H9 (cell line): Measurements from ENCODE around the gene PITPNB. TPM values are rescaled to one million over a fixed set of nuclear protein-coding genes. Genes with fewer than 3 reads are reported as not detected.

Experiments used
- DNase-seq: peaks from one replicate; pipeline ENCODE4 v3.0.0-alpha.2; 2017
- H2AFZ ChIP-seq: one replicate; pipeline ENCODE4 v1.6.1; 2013; ENCODE audit warnings: mild to moderate bottlenecking, low read length, control low read depth, moderate library complexity
- H2AK5ac ChIP-seq: 2 replicates; pipeline ENCODE4 v1.6.1; 2013; ENCODE audit warnings: low read length, control low read depth, mixed read lengths; ENCODE audit not compliant: insufficient read length
- H2BK120ac ChIP-seq: one replicate; pipeline ENCODE4 v1.6.1; 2013; ENCODE audit warnings: low read depth, mild to moderate bottlenecking, low read length, control low read depth, inconsistent platforms; ENCODE audit not compliant: poor library complexity, severe bottlenecking
- H2BK12ac ChIP-seq: 2 replicates; pipeline ENCODE4 v1.6.1; 2013; ENCODE audit warnings: low read length, control low read depth, mixed read lengths, low read depth; ENCODE audit not compliant: insufficient read length
- H2BK15ac ChIP-seq: 2 replicates; pipeline ENCODE4 v1.6.1; 2013; ENCODE audit warnings: low read depth, low read length, control low read depth
- H2BK20ac ChIP-seq: one replicate; pipeline ENCODE4 v1.6.1; 2013; ENCODE audit warnings: low read depth, mild to moderate bottlenecking, low read length, control low read depth, inconsistent platforms; ENCODE audit not compliant: poor library complexity, severe bottlenecking
- H2BK5ac ChIP-seq: 2 replicates; pipeline ENCODE4 v1.6.1; 2013; ENCODE audit warnings: low read length, control low read depth, mixed read lengths; ENCODE audit not compliant: insufficient read length
- H3K14ac ChIP-seq: 2 replicates; pipeline ENCODE4 v1.6.1; 2013; ENCODE audit warnings: low read length, control low read depth; ENCODE audit not compliant: insufficient read depth
- H3K18ac ChIP-seq: 2 replicates; pipeline ENCODE4 v1.6.1; 2013; ENCODE audit warnings: low read depth, mild to moderate bottlenecking, mixed read lengths, low read length, control low read depth; ENCODE audit not compliant: insufficient read length
- H3K23ac ChIP-seq: 2 replicates; pipeline ENCODE4 v1.6.1; 2013; ENCODE audit warnings: low read length, control low read depth, mixed read lengths, low read depth; ENCODE audit not compliant: insufficient read length
- H3K23me2 ChIP-seq: 2 replicates; pipeline ENCODE4 v1.6.1; 2013; ENCODE audit warnings: low read depth, mild to moderate bottlenecking, mixed read lengths, low read length, control low read depth; ENCODE audit not compliant: insufficient read length, poor library complexity, severe bottlenecking
- H3K27ac ChIP-seq: 2 replicates; pipeline ENCODE4 v1.5.1; 2013; ENCODE audit warnings: low read length, control low read depth, mixed read lengths, low read depth; ENCODE audit not compliant: insufficient read length
- H3K27me3 ChIP-seq: 2 replicates; pipeline ENCODE4 v1.6.1; 2013; ENCODE audit warnings: low read length, control low read depth, inconsistent platforms; ENCODE audit not compliant: insufficient read depth
- H3K4ac ChIP-seq: 2 replicates; pipeline ENCODE4 v1.6.1; 2013; ENCODE audit warnings: low read depth, mild to moderate bottlenecking, control low read depth, inconsistent platforms, low read length, moderate library complexity
- H3K4me1 ChIP-seq: 2 replicates; pipeline ENCODE4 v1.6.1; 2013; ENCODE audit warnings: low read length, control low read depth, inconsistent platforms; ENCODE audit not compliant: insufficient read depth
- H3K4me2 ChIP-seq: 2 replicates; pipeline ENCODE4 v1.6.1; 2013; ENCODE audit warnings: low read length, control low read depth, mixed read lengths; ENCODE audit not compliant: insufficient read length, insufficient read depth
- H3K56ac ChIP-seq: 2 replicates; pipeline ENCODE4 v1.6.1; 2013; ENCODE audit warnings: low read depth, mild to moderate bottlenecking, mixed read lengths, low read length, control low read depth; ENCODE audit not compliant: insufficient read length
- H3K79me1 ChIP-seq: 2 replicates; pipeline ENCODE4 v1.6.1; 2013; ENCODE audit warnings: low read depth, mild to moderate bottlenecking, moderate library complexity, low read length, control low read depth, inconsistent platforms; ENCODE audit not compliant: insufficient read depth, poor library complexity, severe bottlenecking
- H3K79me2 ChIP-seq: 2 replicates; pipeline ENCODE4 v1.6.1; 2013; ENCODE audit warnings: low read length, control low read depth, inconsistent platforms; ENCODE audit not compliant: insufficient read depth
- H3K9ac ChIP-seq: 2 replicates; pipeline ENCODE4 v1.6.1; 2013; ENCODE audit warnings: low read length, control low read depth, mixed read lengths; ENCODE audit not compliant: insufficient read length; ENCODE audit errors: extremely low read depth
- H3K9me3 ChIP-seq: one replicate; pipeline ENCODE4 v1.6.1; 2013; ENCODE audit warnings: low read depth, low read length, inconsistent platforms; ENCODE audit not compliant: control insufficient read depth
- H3T11ph ChIP-seq: one replicate; pipeline ENCODE4 v1.6.1; 2013; ENCODE audit warnings: mild to moderate bottlenecking, low read length, control low read depth, inconsistent platforms
- H4K20me1 ChIP-seq: one replicate; pipeline ENCODE4 v1.6.1; 2013; ENCODE audit not compliant: control insufficient read depth, insufficient read length, insufficient read depth
- H4K5ac ChIP-seq: 2 replicates; pipeline ENCODE4 v1.6.1; 2013; ENCODE audit warnings: low read depth, mild to moderate bottlenecking, mixed read lengths, low read length, control low read depth; ENCODE audit not compliant: insufficient read length
- H4K8ac ChIP-seq: replicated peaks from 2 replicates; pipeline ENCODE4 v1.6.1; 2013; ENCODE audit warnings: low read length, control low read depth, mixed read lengths, low read depth; ENCODE audit not compliant: insufficient read length
- H4K91ac ChIP-seq: 2 replicates; pipeline ENCODE4 v1.6.1; 2013; ENCODE audit warnings: low read depth, mild to moderate bottlenecking, moderate library complexity, mixed read lengths, low read length, control low read depth; ENCODE audit not compliant: insufficient read length
- H3K27ac Mint-ChIP-seq, 3 experiments: 2 replicates in 2 of 3; 3 replicates in 1 of 3; pipeline ENCODE4 v1.8.0; 2020 to 2021; ENCODE audit warnings: mixed read lengths in 3 of 3, mild to moderate bottlenecking in 1 of 3, moderate library complexity in 1 of 3
- H3K27me3 Mint-ChIP-seq: 2 replicates; pipeline ENCODE4 v1.8.0; 2021; ENCODE audit warnings: low read depth, mild to moderate bottlenecking, moderate library complexity, mixed read lengths
- H3K36me3 Mint-ChIP-seq, 3 experiments: 2 replicates in 2 of 3; 3 replicates in 1 of 3; pipeline ENCODE4 v1.8.0; 2020 to 2021; ENCODE audit warnings: low read depth in 3 of 3, mixed read lengths in 3 of 3; ENCODE audit not compliant: insufficient read depth in 1 of 3
- H3K4me1 Mint-ChIP-seq, 2 experiments: 2 replicates each; pipeline ENCODE4 v1.8.0; 2020; ENCODE audit warnings: mixed read lengths in 2 of 2
- H3K4me3 Mint-ChIP-seq, 2 experiments: 2 replicates in 1 of 2; 3 replicates in 1 of 2; pipeline ENCODE4 v1.8.0; 2020 to 2021; ENCODE audit warnings: mild to moderate bottlenecking in 2 of 2, mixed read lengths in 2 of 2, moderate library complexity in 1 of 2
- H3K9me3 Mint-ChIP-seq, 2 experiments: 2 replicates in 1 of 2; 3 replicates in 1 of 2; pipeline ENCODE4 v1.8.0; 2020; ENCODE audit warnings: mild to moderate bottlenecking in 2 of 2, mixed read lengths in 2 of 2, moderate library complexity in 1 of 2
- CTCF ChIP-seq: fragments of 200-600 bp; sonication (generic); conservative IDR thresholded peaks from 3 replicates; pipeline ENCODE4 v1.8.0; 2021; ENCODE audit warnings: antibody characterized with exemption, mild to moderate bottlenecking
- WGBS: extraction: QIAGEN DNeasy Blood & Tissue Kit; methylation state at CpG from one replicate; pipeline ENCODE4 v1.1.7; 2013; ENCODE audit warnings: missing lambda C conversion rate, low lambda C conversion rate, mixed read lengths; ENCODE audit not compliant: insufficient read length; ENCODE audit errors: extremely low coverage; 5-methylcytosine and 5-hydroxymethylcytosine counted together
- total RNA-seq: library from RNA; stranded (reverse); gene quantifications from 2 replicates; pipeline ENCODE4 v1.2.1, GENCODE V29; 2021

The PITPNB gene
- total RNA-seq, 1 experiment from 2014 or later = 106 TPM

GRCh38 chr22:27853424-27853823 is 65.6 kb downstream of the PITPNB start:
- peaks cover 18 to 73% (median 56%) of the 10 kb centered on the region in 3 experiments; a peak in 6 of 7 replicates for H3K36me3 Mint-ChIP-seq
- DNase-seq = no peak
- H3K4me1 Mint-ChIP-seq = peaks cover 34 to 35% of the 10 kb centered on the region in 2 experiments
- no peaks in the 10 kb centered on the region for H3K23me2 ChIP-seq
- no peak overlapping the region for H2BK12ac ChIP-seq
- no peak overlapping the region for H3T11ph ChIP-seq
- no peaks in the 10 kb centered on the region for H3K9me3 ChIP-seq
- no peak overlapping the region for H2BK20ac ChIP-seq
- H2AFZ ChIP-seq = no peak overlapping the region
- no peak overlapping the region for H2BK5ac ChIP-seq
- no peak overlapping the region for H3K18ac ChIP-seq
- no peak overlapping the region for H3K23ac ChIP-seq
- no peak overlapping the region for H4K5ac ChIP-seq
- H2AK5ac ChIP-seq = no peak overlapping the region
- no peak overlapping the region for H2BK120ac ChIP-seq
- no peak overlapping the region for H4K8ac ChIP-seq
- H3K9me3 Mint-ChIP-seq = no peaks in the 10 kb centered on the region
- no peak for TF ChIP-seq CTCF
- H3K9ac ChIP-seq = no peak overlapping the region
- H3K4me3 Mint-ChIP-seq = no peak overlapping the region
- no peaks in the 10 kb centered on the region for H3K79me1 ChIP-seq
- no peaks in the 10 kb centered on the region for H3K27me3 Mint-ChIP-seq
- H3K56ac ChIP-seq = no peak overlapping the region
- WGBS = no CpG with 5 or more reads among the region's 6 CpGs
- no peak overlapping the region for H3K4me2 ChIP-seq
- H3K14ac ChIP-seq = no peak overlapping the region
- H3K4me1 ChIP-seq = peaks cover 24% of the 10 kb centered on the region
- no peak overlapping the region for H2BK15ac ChIP-seq
- no peak overlapping the region for H3K27ac Mint-ChIP-seq
- no peak overlapping the region for H3K4ac ChIP-seq
- no peaks in the 10 kb centered on the region for H3K79me2 ChIP-seq
- no peaks in the 10 kb centered on the region for H3K27me3 ChIP-seq
- H3K27ac ChIP-seq = no peak overlapping the region
- no peak overlapping the region for H4K91ac ChIP-seq
- H4K20me1 ChIP-seq = no peaks in the 10 kb centered on the region
